Fibroblast of villous mesenchyme (primary cell): Measurements from ENCODE around the gene ZXDC. TPM values are rescaled to one million over a fixed set of nuclear protein-coding genes. Genes with fewer than 3 reads are reported as not detected.
A peak's percentile ranks its signal among the peaks of the same experiment; 100 is the strongest.

Experiments
- DNase-seq: peaks from one replicate; pipeline ENCODE4 v3.0.0-alpha.2; 2010; ENCODE audit warnings: low read depth
- H3K4me3 ChIP-seq: 2 replicates; pipeline ENCODE4 v1.5.1; 2011; ENCODE audit warnings: low read depth, mild to moderate bottlenecking, low read length
- CTCF ChIP-seq: IDR thresholded peaks from 2 replicates; pipeline ENCODE4 v1.5.1; 2012; ENCODE audit warnings: low read depth, mild to moderate bottlenecking, low read length; ENCODE audit not compliant: insufficient read depth
- total RNA-seq: library from RNA; depleted of rRNA; stranded (reverse); fragments of >200 nt; gene quantifications from 2 replicates; pipeline ENCODE4 v1.2.3, GENCODE V29; 2012

Gene ZXDC
- total RNA-seq, 1 donor: 17.7 TPM

- no peak for TF ChIP-seq CTCF
- peak; percentile 54 for DNase-seq
- H3K4me3 ChIP-seq: no peak overlapping the region
Measured at GRCh38 chr3:126464093-126464492, 11.6 kb downstream of the ZXDC start.

GRCh38 chr3:126463521-126463920, 12.2 kb downstream of the ZXDC start:
- TF ChIP-seq CTCF: no peak
- DNase-seq: no peak

GRCh38 chr3:126461450-126462070, 14.1 kb downstream of the ZXDC start:
- no peak overlapping the region for H3K4me3 ChIP-seq
- no peak for TF ChIP-seq CTCF
- no peak for DNase-seq

More at GRCh38 chr3:126463521-126463920, 12.2 kb downstream of the ZXDC start:
- no peak overlapping the region for H3K4me3 ChIP-seq

GRCh38 chr3:126460381-126460780, 15.3 kb downstream of the ZXDC start:
- DNase-seq: no peak
- TF ChIP-seq CTCF: no peak
- H3K4me3 ChIP-seq: no peak overlapping the region

- no peak for DNase-seq
- TF ChIP-seq CTCF: no peak
- H3K4me3 ChIP-seq: no peak overlapping the region
Measured at GRCh38 chr3:126459763-126460127, 15.9 kb downstream of the ZXDC start.

- TF ChIP-seq CTCF: no peak
- no peak for DNase-seq
- H3K4me3 ChIP-seq: no peak overlapping the region
Measured at GRCh38 chr3:126459111-126459762, 16.5 kb downstream of the ZXDC start.
